K562 (cell line): ENCODE results near the gene SMG5. TPM values are rescaled to one million over a fixed set of nuclear protein-coding genes. Genes with fewer than 3 reads are reported as not detected.
A peak's percentile ranks its signal among the peaks of the same experiment; 100 is the strongest.

ENCODE experiments used
- ARID2 ChIP-seq: fragments of 450-650 bp; IDR thresholded peaks from 2 replicates; pipeline ENCODE4 v1.6.1; 2017; ENCODE audit warnings: antibody characterized with exemption, mild to moderate bottlenecking
- ATF4 ChIP-seq: fragments of 450-650 bp; formaldehyde crosslinking; IDR thresholded peaks from 2 replicates; pipeline ENCODE4 v1.4.0; 2022; ENCODE audit warnings: mild to moderate bottlenecking, moderate library complexity
- CSDE1 ChIP-seq, 2 experiments: fragments of 450-650 bp; IDR thresholded peaks; 2 replicates each; pipeline ENCODE4 v1.6.1; 2016; ENCODE audit warnings: mild to moderate bottlenecking in 1 of 2
- EZH2 ChIP-seq: IDR thresholded peaks from 2 replicates; pipeline ENCODE4 v1.6.1; 2012; ENCODE audit warnings: low read depth, mild to moderate bottlenecking, inconsistent platforms, low read length, borderline replicate concordance
- FOXA3 ChIP-seq, 2 experiments: fragments of 450-650 bp in 1 of 2; sonication (generic) in 1 of 2; formaldehyde crosslinking; IDR thresholded peaks in 1 of 2; conservative IDR thresholded peaks in 1 of 2; 2 replicates each; pipeline versions ENCODE4 v1.4.0 to v1.8.0; 2020 to 2022; ENCODE audit warnings: mild to moderate bottlenecking in 2 of 2, missing genetic modification reagents in 1 of 2
- HDAC2 ChIP-seq: fragments of 450-650 bp; IDR thresholded peaks from 2 replicates; pipeline ENCODE4 v1.6.1; 2016; ENCODE audit warnings: mild to moderate bottlenecking
- HDAC3 ChIP-seq: fragments of 450-650 bp; IDR thresholded peaks from 2 replicates; pipeline ENCODE4 v1.6.1; 2018; ENCODE audit warnings: borderline replicate concordance, mild to moderate bottlenecking, moderate library complexity; ENCODE audit not compliant: partially characterized antibody
- JUND ChIP-seq, 2 experiments: IDR thresholded peaks; 2 replicates in 1 of 2; 3 replicates in 1 of 2; pipeline ENCODE4 v1.6.1; 2011; ENCODE audit warnings: borderline replicate concordance in 2 of 2, low read depth in 2 of 2, low read length in 2 of 2, improper control_type of control experiment in 1 of 2, missing biosample characterization in 1 of 2, missing genetic modification characterization in 1 of 2, missing genetic modification reagents in 1 of 2
- NCOA2 ChIP-seq, 2 experiments: fragments of 450-650 bp; IDR thresholded peaks; 2 replicates each; pipeline ENCODE4 v1.6.1; 2018; ENCODE audit warnings: mild to moderate bottlenecking in 2 of 2, moderate library complexity in 1 of 2; ENCODE audit not compliant: partially characterized antibody in 2 of 2
- NKRF ChIP-seq: fragments of 450-650 bp; IDR thresholded peaks from 2 replicates; pipeline ENCODE4 v1.6.1; 2016; ENCODE audit warnings: borderline replicate concordance
- NUFIP1 ChIP-seq: fragments of 450-650 bp; IDR thresholded peaks from 2 replicates; pipeline ENCODE4 v1.6.1; 2018; ENCODE audit not compliant: partially characterized antibody
- RFX1 ChIP-seq: fragments of 450-650 bp; IDR thresholded peaks from 2 replicates; pipeline ENCODE4 v1.6.1; 2016; ENCODE audit warnings: mild to moderate bottlenecking, moderate library complexity
- SMAD4 ChIP-seq: fragments of 250-450 bp; sonication (Bioruptor Pico); conservative IDR thresholded peaks from 2 replicates; pipeline ENCODE4 v1.8.0; 2021; ENCODE audit warnings: inconsistent platforms, mild to moderate bottlenecking, moderate library complexity
- TCF7L2 ChIP-seq: fragments of 150-350 bp; IDR thresholded peaks from 2 replicates; pipeline ENCODE4 v1.6.1; 2016; ENCODE audit warnings: low read depth, mild to moderate bottlenecking, low read length, moderate library complexity
- TEAD1 ChIP-seq, 2 experiments: fragments of 450-650 bp in 1 of 2; sonication (generic) in 1 of 2; formaldehyde crosslinking; IDR thresholded peaks; 2 replicates each; pipeline versions ENCODE4 v1.4.0 to v1.8.0; 2020 to 2022; ENCODE audit warnings: mild to moderate bottlenecking in 2 of 2, missing genetic modification reagents in 1 of 2
- YY1 ChIP-seq, 3 experiments: IDR thresholded peaks; 2 replicates each; pipeline ENCODE4 v1.6.1; 2011; ENCODE audit warnings: low read length in 2 of 3, mild to moderate bottlenecking in 2 of 3, moderate library complexity in 2 of 3, borderline replicate concordance in 1 of 3, control low read depth in 1 of 3, low read depth in 1 of 3; ENCODE audit not compliant: insufficient read depth in 3 of 3, insufficient replicate concordance in 2 of 3, control insufficient read depth in 1 of 3, insufficient read length in 1 of 3; ENCODE audit errors: extremely low read depth in 1 of 3
- ZNF282 ChIP-seq: sonication (generic); formaldehyde crosslinking; IDR thresholded peaks from 2 replicates; pipeline ENCODE4 v1.8.1; 2023; ENCODE audit warnings: missing genetic modification reagents
- ZNF696 ChIP-seq: fragments of 250-450 bp; sonication (Bioruptor Pico); conservative IDR thresholded peaks from 2 replicates; pipeline ENCODE4 v1.4.0; 2020; ENCODE audit warnings: mild to moderate bottlenecking, moderate library complexity
- ZNF830 ChIP-seq: fragments of 250-450 bp; sonication (Bioruptor Pico); IDR thresholded peaks from 2 replicates; pipeline ENCODE4 v1.5.0; 2021; ENCODE audit warnings: mild to moderate bottlenecking
- polyA plus RNA-seq, 8 experiments: library from polyadenylated mRNA; depleted of rRNA in 4 of 8; stranded (reverse) in 5 of 8; unstranded in 3 of 8; fragments of >200 nt; fragmentation: Nextera tagmentation in 2 of 8; fragmentation: Illumina TruSeq in 1 of 8; extraction: Ambion mirVana in 2 of 8; extraction: Trizol in 1 of 8; gene quantifications; 2 replicates each; pipeline versions ENCODE4 v1.2.1 to v1.2.3, GENCODE V29; 2011 to 2014; ENCODE audit warnings: inconsistent platforms in 1 of 8, missing spikeins in 1 of 8
- total RNA-seq, 7 experiments: library from RNA; depleted of rRNA in 6 of 7; stranded (reverse); fragments of >200 nt in 6 of 7; fragmentation: Illumina TruSeq in 2 of 7; extraction: Trizol in 2 of 7; gene quantifications; 2 replicates each; pipeline versions ENCODE4 v1.2.1 to v1.2.3, GENCODE V29; 2011 to 2021; ENCODE audit warnings: low replicate concordance in 1 of 7
- TF ChIP-seq, protein P1 (sequence below): fragments of 450-650 bp; IDR thresholded peaks from 2 replicates; pipeline ENCODE4 v1.6.1; 2016
- TF ChIP-seq, protein P2 (sequence below): sonication (generic); formaldehyde crosslinking; IDR thresholded peaks from 2 replicates; pipeline ENCODE4 v1.8.0; 2022; ENCODE audit warnings: missing genetic modification reagents, mild to moderate bottlenecking, moderate library complexity, borderline replicate concordance
- TF ChIP-seq, protein P3 (sequence below): sonication (generic); formaldehyde crosslinking; IDR thresholded peaks from 2 replicates; pipeline ENCODE4 v1.8.0; 2022; ENCODE audit warnings: mild to moderate bottlenecking, missing genetic modification reagents

The SMG5 gene
- total and polyA plus RNA-seq, 9 of the 15 experiments (the other 6 are each of a cell fraction or from before 2014, with no cell fraction given): 1.4 to 85.9 (median 53.0) TPM

- TF ChIP-seq ZNF830: no peak
- 0 out of 2 replicates have a peak, but pooled peaks have one; percentile 38 for TF ChIP-seq ATF4
- TF ChIP-seq HDAC2: peak; percentile 75
- TF ChIP-seq YY1 (IDR thresholded peaks at IDR 0.05; ENCODE audit: borderline replicate concordance in 1 of 3, control insufficient read depth in 1 of 3, extremely low read depth in 1 of 3, insufficient read depth in 3 of 3, insufficient read length in 1 of 3, insufficient replicate concordance in 2 of 3, low read depth in 1 of 3, low read length in 2 of 3): peak in 1 of 3 experiments; percentile 21
- no peak for TF ChIP-seq RFX1
- TF ChIP-seq ARID2: no peak
- peak; percentile 76 for TF ChIP-seq JUND (IDR thresholded peaks at IDR 0.05; ENCODE audit: borderline replicate concordance, low read depth, low read length)
- peak; percentile 52; the same call in 2 of the 3 replicates for TF ChIP-seq JUND (tag; IDR thresholded peaks at IDR 0.05; ENCODE audit: borderline replicate concordance, low read depth, low read length)
- no peak for TF ChIP-seq TEAD1 (CRISPR knock-in tag; IDR thresholded peaks at IDR 0.05)
- TF ChIP-seq FOXA3 (CRISPR knock-in tag; conservative IDR thresholded peaks at IDR 0.05 in 1 of 2, IDR thresholded peaks at IDR 0.05 in 1 of 2): no peak
- TF ChIP-seq NUFIP1: no peak
- TF ChIP-seq, protein P1, sequence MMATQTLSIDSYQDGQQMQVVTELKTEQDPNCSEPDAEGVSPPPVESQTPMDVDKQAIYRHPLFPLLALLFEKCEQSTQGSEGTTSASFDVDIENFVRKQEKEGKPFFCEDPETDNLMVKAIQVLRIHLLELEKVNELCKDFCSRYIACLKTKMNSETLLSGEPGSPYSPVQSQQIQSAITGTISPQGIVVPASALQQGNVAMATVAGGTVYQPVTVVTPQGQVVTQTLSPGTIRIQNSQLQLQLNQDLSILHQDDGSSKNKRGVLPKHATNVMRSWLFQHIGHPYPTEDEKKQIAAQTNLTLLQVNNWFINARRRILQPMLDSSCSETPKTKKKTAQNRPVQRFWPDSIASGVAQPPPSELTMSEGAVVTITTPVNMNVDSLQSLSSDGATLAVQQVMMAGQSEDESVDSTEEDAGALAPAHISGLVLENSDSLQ: peak; percentile 63
- no peak for TF ChIP-seq EZH2
- no peak for TF ChIP-seq ZNF696
- TF ChIP-seq HDAC3: peak; percentile 32
- no peak for TF ChIP-seq TCF7L2
- TF ChIP-seq ZNF282: no peak
- TF ChIP-seq NKRF: peak; percentile 98
- TF ChIP-seq, protein P2, sequence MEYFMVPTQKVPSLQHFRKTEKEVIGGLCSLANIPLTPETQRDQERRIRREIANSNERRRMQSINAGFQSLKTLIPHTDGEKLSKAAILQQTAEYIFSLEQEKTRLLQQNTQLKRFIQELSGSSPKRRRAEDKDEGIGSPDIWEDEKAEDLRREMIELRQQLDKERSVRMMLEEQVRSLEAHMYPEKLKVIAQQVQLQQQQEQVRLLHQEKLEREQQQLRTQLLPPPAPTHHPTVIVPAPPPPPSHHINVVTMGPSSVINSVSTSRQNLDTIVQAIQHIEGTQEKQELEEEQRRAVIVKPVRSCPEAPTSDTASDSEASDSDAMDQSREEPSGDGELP (CRISPR knock-in tag): peak; percentile 48; the same call in 1 of the 2 replicates
- TF ChIP-seq SMAD4: 0 out of 2 replicates have a peak, but pooled peaks have one; percentile 32
- no peak for TF ChIP-seq NCOA2 (IDR thresholded peaks at IDR 0.05; ENCODE audit: partially characterized antibody in 2 of 2)
- TF ChIP-seq, protein P3, sequence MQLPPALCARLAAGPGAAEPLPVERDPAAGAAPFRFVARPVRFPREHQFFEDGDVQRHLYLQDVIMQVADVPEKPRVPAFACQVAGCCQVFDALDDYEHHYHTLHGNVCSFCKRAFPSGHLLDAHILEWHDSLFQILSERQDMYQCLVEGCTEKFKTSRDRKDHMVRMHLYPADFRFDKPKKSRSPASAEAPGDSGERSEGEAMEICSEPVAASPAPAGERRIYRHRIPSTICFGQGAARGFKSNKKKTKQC (CRISPR knock-in tag): no peak
- no peak for TF ChIP-seq CSDE1 (IDR thresholded peaks at IDR 0.05)
Observed at GRCh38 chr1:156281281-156281680, 1.3 kb downstream of the SMG5 start (continued).
